ENCODE data around the gene CFAP99.

Gene CFAP99

GRCh38 chr4:2390784-2391421 is 27.9 kb upstream of the CFAP99 start:
- DNase-seq (ENCODE audit: low read depth in 2 of 2), result no peak

- DNase-seq (ENCODE audit: low read depth in 2 of 2), result no peak
Measured at GRCh38 chr4:2393353-2394270, 25.1 kb upstream of the CFAP99 start.

GRCh38 chr4:2394528-2394927 is 24.2 kb upstream of the CFAP99 start:
- no peak for DNase-seq (ENCODE audit: low read depth in 2 of 2)

DNA sequence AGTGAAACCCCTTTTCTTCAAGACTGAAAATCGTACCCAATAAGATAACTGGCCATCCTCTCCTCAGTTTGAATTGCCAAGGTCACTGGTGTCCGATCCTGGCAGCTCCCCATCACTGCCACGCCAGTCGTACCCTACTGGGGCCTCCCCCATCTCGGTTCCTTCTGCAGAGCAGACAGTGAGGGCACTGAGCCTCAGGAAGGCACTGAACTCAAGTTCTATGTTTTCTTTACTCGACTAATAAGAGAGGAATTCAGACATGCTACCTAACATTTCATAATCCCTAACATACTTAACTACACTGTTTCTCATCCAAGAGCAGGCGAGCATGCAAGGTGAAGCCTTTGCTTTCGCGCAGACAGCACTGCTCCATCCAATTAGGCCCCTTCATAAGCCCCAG is 23.7 kb upstream of the CFAP99 start:
- DNase-seq (ENCODE audit: low read depth in 2 of 2), result no peak

GRCh38 chr4:2395584-2395983 is 23.2 kb upstream of the CFAP99 start:
- DNase-seq (ENCODE audit: low read depth in 2 of 2), result no peak

DNA sequence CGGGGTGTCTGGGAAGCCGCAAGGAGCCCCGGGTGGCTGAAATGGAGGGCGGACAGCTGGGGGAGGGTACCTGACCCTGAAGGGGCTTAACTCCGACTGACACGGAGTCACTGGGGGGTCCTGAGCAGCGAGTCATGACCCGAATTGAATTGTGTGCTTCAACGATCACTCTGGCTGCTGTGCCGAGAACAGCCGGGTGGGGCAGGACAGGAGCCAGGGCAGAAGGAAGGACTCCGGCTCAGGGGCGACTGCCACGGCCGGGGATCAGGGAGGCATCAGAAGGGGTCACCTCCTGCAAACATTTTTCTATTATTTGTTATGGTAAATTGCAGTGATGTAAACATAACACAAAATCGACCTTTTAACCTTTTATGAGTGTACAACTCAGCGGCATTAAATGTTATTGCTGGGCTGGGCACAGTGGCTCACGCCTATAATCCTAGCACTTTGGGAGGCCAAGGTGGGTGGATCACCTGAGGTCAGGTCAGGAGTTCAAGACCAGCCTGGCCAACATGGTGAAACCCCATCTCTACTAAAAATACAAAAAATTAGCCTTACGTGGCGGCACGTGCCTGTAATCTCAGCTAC is 21.9 kb upstream of the CFAP99 start:
- DNase-seq (ENCODE audit: low read depth in 2 of 2), result no peak

- DNase-seq (ENCODE audit: low read depth in 2 of 2), result no peak
Measured at GRCh38 chr4:2397596-2398379, 21.0 kb upstream of the CFAP99 start.

DNA sequence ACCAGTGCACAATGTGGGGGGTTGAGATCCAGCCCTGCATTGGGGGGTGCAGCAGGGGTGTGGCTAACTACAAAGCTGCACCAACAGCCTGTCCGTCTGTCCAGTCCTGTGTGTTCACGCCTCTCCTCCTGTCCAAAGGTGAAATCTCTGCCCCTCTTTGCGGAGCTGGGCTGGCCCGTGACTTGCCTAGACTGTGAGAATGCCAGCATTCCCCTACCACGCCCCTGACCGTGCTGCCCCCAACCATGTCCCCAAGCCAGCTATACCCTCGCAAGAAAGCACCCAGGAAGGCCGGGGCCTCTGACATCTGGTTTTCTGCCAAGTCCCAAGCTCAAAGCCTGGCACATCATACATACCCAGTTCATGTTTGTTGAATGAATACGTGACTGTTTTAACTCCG is 19.5 kb upstream of the CFAP99 start:
- DNase-seq (ENCODE audit: low read depth in 2 of 2), result no peak

- no peak for DNase-seq (ENCODE audit: low read depth in 2 of 2)
Measured at GRCh38 chr4:2399631-2400190, 19.0 kb upstream of the CFAP99 start.

DNA sequence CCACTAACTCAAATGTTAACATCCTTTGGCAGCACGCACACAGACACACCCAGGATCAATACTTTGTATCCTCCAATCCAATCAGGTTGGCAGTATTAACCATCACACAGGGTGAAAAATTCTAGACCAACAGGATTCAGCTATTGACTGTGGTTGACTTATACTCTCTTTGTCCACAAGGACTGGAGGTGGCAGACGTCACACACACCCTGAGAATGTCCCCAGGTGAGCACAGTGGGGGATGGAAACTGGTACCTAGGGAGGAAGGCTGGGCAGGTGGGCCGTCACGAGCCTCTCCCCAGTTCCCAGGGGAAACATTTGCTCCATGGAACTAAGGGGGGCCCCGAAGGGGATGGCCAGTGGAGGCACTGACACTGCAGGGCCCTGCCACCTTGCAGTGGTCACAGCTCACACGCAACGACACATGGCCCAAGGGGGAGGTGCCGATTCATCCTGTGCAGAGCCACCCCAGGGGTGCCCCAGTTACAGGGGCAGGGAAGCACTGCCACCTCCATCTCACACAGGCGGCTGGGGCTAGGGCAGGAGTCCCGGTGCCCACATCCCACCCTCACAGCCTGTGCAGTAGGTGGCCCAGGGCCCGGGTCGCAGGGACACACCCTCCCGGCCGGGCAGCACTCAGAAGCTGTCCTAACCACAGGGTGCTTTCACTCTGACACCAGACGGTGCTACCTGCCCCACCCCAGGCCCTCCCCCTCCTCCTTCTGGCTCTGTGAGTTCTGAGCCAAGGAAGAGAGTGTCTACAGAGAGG is 17.7 kb upstream of the CFAP99 start:
- DNase-seq (ENCODE audit: low read depth in 2 of 2), result no peak

GRCh38 chr4:2401610-2401983 is 17.2 kb upstream of the CFAP99 start:
- DNase-seq (ENCODE audit: low read depth in 2 of 2), result no peak

GRCh38 chr4:2402048-2402842 is 16.5 kb upstream of the CFAP99 start:
- no peak for DNase-seq (ENCODE audit: low read depth in 2 of 2)

DNA sequence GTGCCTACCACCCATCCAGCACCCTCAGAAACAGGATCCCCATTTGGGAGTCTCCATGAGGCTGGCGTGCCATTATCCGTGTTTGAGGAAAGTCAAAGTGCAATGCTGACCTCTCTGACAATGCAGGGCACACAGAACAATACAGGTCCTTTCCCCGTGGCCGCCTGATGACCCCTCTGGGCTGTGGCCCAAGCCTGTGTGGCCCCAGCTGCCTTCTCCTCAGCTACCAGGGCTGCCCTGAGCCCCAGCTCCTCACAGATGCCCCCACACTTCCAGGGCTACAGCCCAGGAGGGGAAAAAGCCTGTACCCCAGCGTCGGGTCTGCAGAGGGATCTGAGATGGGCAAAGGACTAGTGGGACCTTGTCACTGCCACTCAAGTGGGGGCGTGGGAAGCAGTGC is 15.8 kb upstream of the CFAP99 start:
- no peak for DNase-seq (ENCODE audit: low read depth in 2 of 2)

DNA sequence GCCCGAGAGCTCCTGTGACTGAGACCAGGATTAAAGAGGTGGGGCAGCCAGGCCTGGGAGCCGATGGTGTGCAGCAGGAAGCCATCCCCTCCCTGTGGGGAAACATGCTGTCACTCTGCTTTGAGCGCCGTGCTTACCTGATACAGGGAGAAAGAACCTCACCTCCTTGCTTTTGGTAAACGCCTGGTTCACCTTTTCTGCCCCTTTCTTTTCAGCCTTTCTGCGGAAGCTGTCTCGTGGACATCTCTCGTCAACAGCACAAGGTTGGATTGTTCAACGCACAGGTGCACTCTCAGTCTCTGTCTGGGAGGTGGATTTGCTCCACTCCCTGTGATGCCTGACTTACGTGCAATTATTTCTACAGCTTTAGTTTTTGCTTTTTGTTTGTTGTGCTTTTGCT is 12.3 kb upstream of the CFAP99 start:
- DNase-seq (ENCODE audit: low read depth in 2 of 2), result no peak

GRCh38 chr4:2406920-2407319 is 11.8 kb upstream of the CFAP99 start:
- no peak for DNase-seq (ENCODE audit: low read depth in 2 of 2)

DNA sequence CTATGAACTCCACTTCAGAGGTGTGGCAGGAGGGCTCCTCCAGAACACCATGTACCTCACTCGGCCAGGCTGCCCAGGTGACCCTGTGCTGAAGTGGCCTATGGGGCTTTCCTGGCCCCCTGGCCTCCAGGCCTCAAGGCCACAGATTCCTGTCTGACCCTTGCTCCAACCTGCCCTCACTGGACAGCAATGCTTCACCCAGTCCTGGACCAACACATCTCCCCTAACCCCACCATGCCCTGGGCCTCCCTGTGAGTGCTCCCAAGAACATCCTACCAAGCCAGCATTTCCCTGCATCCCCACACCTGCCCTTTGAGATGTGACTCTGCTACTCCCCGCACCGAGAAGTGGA is 10.8 kb upstream of the CFAP99 start:
- DNase-seq (ENCODE audit: low read depth in 2 of 2), result no peak

- no peak for DNase-seq (ENCODE audit: low read depth in 2 of 2)
Measured at GRCh38 chr4:2408401-2408958, 10.3 kb upstream of the CFAP99 start.

DNA sequence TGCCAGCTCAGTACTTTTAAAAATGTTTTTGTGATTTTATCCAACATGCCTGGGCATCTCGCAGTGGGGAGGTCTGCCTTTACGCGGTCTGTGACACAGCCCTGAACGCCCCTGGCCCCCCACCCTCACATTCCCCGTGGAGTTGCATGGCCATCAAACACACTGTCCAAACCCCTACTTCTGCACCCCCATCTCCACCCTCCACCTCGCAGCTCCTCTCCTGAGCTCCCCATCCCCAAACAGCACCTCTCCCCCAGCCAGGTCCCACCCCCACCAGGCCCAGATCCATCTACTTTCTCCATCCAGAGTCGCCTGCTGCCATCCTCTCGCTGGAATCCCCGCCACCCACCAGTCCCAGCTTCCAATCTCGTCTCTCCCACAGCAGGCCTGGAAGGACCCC is 9.8 kb upstream of the CFAP99 start:
- DNase-seq (ENCODE audit: low read depth in 2 of 2), result no peak

GRCh38 chr4:2409381-2409783 is 9.4 kb upstream of the CFAP99 start:
- DNase-seq (ENCODE audit: low read depth in 2 of 2), result no peak
